GM12872 (cell line): ENCODE measurements around the gene WDR20.

Experiments used
- TF ChIP-seq, protein P1 (sequence below): IDR thresholded peaks from 3 replicates; pipeline ENCODE4 v1.5.1; 2011; ENCODE audit warnings: low read depth, mild to moderate bottlenecking, low read length, moderate library complexity; ENCODE audit not compliant: insufficient read depth

WDR20 gene

DNA sequence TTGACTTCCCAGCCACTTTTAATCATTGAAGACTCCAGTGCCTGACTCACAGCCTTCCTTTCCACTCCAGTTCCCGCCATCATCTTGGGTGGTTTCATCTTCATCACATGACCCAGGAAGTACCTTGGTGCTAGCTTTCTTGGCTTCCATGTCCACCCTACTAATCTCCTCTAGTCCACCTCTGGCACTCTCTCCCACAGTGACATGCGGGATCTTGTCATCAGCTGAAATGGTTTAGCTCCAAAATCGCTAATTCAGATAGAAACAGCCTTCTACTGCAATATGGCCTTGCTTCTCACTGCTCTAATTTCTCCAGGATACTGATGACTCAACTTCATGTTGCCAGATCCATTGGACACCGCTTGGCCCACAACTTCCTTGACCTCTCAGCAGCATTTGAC, 24.5 kb downstream of the WDR20 start:
- TF ChIP-seq, protein P1, sequence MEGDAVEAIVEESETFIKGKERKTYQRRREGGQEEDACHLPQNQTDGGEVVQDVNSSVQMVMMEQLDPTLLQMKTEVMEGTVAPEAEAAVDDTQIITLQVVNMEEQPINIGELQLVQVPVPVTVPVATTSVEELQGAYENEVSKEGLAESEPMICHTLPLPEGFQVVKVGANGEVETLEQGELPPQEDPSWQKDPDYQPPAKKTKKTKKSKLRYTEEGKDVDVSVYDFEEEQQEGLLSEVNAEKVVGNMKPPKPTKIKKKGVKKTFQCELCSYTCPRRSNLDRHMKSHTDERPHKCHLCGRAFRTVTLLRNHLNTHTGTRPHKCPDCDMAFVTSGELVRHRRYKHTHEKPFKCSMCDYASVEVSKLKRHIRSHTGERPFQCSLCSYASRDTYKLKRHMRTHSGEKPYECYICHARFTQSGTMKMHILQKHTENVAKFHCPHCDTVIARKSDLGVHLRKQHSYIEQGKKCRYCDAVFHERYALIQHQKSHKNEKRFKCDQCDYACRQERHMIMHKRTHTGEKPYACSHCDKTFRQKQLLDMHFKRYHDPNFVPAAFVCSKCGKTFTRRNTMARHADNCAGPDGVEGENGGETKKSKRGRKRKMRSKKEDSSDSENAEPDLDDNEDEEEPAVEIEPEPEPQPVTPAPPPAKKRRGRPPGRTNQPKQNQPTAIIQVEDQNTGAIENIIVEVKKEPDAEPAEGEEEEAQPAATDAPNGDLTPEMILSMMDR, result no peak

DNA sequence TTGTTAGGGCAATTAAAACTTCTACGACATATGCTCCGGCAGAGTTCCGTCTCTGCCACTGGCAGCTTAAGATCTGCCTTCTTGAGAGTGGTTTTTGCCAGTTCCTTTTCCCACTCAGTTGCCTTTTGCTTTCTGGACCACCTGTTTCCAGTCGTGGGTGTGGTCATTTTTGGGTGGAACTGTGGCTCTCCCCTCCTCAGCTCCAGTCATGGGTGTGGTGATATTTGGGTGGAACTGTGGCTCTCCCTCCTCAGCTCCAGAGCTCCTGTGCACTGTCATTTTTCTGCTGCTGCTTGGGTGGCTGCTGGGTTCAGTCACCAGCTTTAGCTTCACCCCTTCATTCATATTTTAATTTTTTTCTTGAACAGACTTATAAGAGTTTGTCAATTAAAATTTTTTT, 25.3 kb downstream of the WDR20 start:
- TF ChIP-seq, protein P1, result no peak

DNA sequence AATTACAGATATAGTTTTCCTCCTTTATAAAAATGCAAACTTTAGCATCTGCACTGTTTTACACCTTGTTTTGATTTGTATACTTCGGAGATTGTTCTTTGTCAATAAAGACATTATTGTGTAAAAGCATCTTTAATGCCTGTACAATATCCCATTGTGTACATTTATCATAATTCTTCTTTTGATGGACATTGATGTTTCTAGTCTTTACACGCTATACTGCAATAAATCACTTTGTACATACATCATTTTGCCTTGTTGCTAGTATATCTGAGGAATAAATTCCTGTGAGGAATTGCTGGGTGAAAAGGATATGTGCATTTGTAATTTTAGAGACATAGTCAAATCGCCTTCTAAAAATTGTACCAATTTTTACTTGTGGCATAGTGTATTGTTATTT, 30.4 kb downstream of the WDR20 start:
- TF ChIP-seq, protein P1, result no peak

DNA sequence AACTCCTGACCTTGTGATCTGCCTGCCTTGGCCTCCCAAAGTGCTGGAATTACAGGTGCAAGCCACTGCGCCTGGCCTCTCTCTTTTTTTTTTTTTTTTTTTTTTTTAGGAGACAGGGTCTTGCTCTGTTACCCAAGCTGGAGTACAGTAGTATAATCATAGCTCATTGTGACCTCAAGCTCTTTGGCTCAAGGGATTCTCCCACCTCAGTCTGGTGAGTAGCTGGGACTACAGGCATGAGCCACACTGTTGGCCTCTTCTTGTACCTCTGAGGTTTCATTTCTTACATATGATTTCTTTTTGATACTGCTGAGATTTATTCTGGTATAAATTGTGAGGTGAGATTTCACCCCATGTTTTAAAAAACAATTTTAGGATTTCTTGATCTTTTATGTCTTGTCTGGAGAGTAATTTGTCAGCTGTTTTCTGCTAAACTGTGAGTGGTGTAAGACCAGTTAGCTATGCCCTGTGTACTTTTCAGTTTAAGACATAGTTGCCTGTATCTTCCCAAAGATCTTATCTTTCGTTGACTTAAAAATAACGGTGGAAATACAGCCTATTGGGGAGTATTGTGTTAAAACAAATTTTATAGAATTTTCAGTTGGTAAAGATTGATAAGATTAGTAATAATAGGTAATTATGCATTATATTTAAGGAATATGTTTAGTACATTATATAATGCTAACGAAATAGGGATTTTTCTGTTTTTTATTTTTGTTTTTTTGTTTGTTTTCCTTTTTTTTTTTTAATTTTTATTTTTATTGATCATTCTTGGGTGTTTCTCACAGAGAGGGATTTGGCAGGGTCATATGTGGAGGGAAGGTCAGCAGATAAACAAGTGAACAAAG, 31.7 kb downstream of the WDR20 start:
- TF ChIP-seq, protein P1, result no peak

DNA sequence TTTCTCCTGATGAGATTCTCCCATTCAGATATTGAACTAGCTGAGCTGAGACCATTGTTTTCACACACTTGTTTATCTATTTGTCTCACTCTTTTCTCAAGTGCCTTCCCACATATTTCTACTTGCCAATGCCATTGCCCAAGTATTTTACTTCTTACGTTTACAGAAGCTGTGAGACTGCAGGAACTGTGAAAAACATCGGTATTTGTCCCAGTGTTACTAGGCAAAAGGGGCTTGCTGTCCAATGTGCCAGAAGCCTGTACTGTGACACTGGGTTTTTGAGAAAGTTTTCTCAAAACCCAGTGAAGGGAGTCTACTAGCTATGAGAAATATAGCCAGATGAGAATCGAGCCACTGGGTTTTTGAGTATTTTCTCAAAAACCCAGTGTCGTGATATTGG, 37.5 kb downstream of the WDR20 start:
- TF ChIP-seq, protein P1, result no peak

DNA sequence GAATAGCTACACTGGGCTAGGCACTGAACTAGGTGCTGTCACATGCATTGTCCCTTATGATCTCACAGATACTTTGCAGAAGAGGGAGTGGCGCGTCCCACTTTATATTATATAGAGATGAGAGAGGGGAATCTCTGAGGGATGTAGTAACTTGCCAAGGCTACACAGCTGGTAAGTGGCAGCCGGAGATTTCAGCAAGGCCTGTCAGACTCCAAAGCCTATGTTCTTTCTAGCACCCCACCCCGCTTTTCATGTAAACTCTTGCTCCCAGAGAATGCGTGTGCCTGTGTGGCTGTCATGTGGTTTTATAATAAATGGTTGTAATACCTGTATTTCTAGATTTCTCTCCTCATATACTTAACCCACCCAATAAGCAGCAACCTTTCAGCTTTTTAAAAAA, 39.1 kb downstream of the WDR20 start:
- TF ChIP-seq, protein P1, result no peak

DNA sequence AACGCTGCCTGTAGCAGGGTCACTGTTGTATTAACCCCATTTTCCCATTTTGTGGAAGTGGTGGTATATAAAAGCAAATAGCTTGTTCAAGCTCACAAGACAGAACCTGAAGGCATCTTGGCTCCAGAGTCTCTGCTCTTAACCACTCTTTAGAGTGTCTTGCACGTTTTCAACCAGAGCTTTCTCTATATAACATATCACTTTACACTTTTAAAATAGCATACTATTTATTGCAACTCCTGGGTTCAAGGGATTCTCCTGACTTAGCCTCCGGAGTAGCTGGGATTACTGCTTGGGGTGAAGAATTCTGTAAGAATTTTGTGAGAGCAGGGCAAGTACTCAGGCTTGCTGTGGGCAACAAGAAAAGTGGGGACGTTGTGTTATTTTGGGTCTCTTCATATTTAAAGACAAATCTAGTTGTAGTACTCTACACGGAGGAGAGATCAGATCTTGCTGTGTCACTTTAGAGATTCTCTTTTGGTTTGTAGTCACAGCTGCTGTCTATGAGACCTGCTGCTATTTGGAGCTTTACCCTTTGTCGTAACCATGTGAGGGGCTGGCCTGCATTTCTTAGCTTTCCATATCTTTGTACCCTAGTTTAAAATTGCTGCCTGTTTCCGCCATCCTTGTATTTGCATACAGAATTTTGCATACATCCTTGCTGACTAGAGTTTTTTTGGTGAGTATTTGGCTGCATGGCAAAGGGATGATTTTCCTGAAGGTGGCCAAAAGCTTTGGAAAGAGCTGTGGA, 40.7 kb downstream of the WDR20 start:
- TF ChIP-seq, protein P1, result no peak
